ENCODE measurements around the gene RAP1A.

DNA sequence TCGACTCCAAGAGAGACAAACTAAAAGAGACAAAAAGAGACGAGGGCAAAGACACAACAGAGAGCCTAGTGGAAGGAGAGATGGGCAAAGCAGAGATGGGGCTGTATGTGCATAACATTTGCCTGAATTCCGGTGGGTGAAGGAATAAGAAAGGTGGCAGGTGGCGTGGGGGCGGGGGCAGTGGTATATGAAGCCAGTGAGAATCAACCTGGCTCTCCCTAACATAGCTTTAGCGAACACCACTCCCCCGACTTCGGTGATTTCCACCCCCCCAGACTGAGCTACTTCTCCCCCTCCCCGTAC lies 118.5 kb downstream of the RAP1A start:
- TF ChIP-seq ZBTB7A (IDR thresholded peaks at IDR 0.05; ENCODE audit: low read depth) (peak; percentile 62; the same call in 1 of the 2 replicates), EP300 (IDR thresholded peaks at IDR 0.05; ENCODE audit: borderline replicate concordance) (no peak), CREB1 (IDR thresholded peaks at IDR 0.05; ENCODE audit: low read depth) (no peak), TAF1 (IDR thresholded peaks at IDR 0.05; ENCODE audit: low read depth) (no peak), RAD21 (IDR thresholded peaks at IDR 0.05; ENCODE audit: low read depth) (no peak), YY1 (IDR thresholded peaks at IDR 0.05; ENCODE audit: low read depth) (no peak), TCF12 (IDR thresholded peaks at IDR 0.05; ENCODE audit: low read depth) (no peak)
- TF ChIP-seq, protein P1, sequence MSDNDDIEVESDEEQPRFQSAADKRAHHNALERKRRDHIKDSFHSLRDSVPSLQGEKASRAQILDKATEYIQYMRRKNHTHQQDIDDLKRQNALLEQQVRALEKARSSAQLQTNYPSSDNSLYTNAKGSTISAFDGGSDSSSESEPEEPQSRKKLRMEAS (IDR thresholded peaks at IDR 0.05), result no peak
